HG03175 (cell line): ENCODE measurements around the gene TNNT3.
"Not testable (repeated sequence)": the region's sequence is repeated elsewhere in the genome, so short reads cannot be mapped to it uniquely, and the experiment has no call there.

Experiments used
- ATAC-seq: cut with Tn5 transposase; IDR thresholded peaks from one replicate; pipeline ENCODE4 v1.9.1; 2021; ENCODE audit warnings: mild to moderate bottlenecking, moderate library complexity; ENCODE audit not compliant: unreplicated experiment

Gene TNNT3

DNA sequence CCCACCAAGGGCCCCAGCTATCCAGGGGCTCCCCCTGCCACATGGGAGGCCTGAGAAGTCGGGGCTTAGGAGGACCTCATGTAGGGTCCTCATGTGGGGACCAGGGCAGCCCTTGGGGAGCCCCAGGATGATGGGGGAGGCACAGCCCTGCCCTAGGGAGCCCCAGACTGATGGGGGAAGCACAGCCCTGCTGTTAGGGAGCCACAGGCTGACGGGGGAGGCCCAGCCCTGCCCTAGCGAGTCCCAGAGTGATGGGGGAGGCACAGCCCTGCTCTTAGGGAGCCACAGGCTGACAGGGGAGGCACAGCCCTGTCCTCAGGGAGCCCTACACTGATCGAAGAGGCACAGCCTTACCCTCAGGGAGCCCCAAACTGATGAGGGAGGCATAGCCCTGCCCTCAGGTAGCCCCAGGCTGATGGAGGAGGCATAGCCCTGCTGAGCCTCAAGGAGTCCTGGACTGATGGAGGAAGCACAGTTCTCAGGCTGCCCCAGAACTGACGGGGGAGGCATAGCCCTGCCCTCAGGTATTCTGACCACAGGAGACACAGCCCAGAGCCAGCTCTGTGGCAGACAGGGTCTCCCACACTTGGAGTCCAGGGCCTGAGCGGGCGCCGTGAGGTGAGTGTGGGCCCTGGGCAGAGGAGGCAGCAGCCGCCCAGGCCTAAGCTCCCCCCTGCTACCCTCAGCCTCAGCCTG lies 38.6 kb upstream of the TNNT3 start:
- ATAC-seq: no peak

DNA sequence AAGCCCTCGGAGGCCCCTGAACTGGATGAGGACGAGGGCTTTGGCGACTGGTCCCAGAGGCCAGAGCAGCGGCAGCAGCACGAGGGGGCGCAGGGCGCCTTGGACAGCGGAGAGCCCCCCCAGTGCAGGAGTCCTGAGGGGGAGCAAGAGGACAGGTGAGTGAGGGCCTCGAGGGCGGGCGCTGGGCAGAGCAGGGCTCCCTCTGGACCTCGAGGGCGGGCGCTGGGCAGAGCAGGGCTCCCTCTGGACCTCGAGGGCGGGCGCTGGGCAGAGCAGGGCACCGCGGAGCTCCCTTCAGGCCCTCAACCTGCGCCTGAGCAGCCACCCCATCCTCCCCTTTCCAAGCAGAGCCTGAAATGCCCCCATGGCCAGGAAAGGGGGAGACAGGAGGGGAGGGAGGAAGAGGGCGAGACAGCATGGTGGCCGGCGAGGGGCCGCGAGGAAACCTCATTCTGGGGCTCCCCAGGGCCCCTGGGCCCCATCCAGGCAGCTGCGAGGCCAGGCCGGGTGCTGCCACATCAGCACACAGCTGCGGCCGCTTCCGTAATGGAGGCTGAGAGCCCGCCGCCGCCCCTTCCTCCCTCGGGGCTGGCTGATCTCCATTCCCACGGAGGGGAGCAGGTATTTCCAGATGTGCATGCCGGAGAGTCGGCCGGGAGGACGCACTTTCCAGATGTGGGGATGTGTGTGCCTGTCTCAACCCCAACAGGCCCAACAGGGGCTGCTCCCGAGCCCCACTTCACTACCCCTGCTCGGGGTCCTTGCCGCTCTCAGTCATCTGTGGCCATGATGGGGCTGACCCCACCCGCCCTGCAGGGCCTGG lies 37.9 kb upstream of the TNNT3 start:
- peak; percentile 26 for ATAC-seq

DNA sequence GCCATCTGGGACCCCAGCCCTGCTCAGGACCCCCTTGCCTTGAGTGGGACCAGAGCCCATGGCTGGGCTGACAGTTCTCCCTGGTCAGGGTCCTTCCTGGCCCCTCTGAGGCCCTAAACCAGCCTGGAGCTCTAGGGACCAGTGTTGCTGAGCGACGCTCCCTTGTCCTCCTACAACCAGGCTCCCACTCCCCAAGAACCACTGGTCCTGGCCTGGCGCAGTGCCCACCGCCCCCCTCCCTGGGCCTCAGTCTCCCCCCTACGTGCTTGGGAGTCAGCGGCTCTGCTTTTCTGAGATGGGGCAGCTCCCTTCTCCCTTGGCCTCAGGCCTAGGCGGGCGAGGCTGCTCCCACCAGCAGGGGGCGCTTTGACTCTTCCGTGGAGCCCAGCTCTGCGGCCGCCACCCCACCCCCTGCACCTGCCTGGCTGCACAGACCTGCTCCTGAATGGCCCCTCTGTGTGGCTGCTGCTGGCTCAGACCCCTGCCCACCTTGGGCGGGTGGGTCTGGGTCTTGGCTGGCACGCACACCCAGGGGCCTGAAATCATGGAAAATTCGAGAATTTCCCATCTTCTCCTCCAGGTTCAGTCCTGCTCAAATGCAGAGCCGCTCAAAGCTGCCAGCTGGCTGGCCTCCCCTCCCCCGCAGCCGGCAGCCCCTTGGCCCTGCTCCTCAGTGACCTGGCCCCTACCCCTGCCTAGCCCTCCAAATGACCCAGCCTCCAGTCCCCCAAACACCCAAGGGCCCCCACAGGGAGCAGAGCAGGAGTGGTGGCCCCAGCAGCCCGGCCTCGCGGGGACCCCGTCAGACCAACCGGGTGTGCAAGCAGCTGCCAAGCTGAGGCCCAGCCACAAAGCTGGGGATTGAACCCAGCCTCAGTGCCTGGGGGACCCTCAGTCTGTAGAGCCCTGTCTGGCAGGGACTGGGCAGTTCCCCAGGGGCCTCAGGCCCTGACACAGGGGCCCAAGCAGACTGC lies 37.0 kb upstream of the TNNT3 start:
- ATAC-seq: peak; percentile 59

DNA sequence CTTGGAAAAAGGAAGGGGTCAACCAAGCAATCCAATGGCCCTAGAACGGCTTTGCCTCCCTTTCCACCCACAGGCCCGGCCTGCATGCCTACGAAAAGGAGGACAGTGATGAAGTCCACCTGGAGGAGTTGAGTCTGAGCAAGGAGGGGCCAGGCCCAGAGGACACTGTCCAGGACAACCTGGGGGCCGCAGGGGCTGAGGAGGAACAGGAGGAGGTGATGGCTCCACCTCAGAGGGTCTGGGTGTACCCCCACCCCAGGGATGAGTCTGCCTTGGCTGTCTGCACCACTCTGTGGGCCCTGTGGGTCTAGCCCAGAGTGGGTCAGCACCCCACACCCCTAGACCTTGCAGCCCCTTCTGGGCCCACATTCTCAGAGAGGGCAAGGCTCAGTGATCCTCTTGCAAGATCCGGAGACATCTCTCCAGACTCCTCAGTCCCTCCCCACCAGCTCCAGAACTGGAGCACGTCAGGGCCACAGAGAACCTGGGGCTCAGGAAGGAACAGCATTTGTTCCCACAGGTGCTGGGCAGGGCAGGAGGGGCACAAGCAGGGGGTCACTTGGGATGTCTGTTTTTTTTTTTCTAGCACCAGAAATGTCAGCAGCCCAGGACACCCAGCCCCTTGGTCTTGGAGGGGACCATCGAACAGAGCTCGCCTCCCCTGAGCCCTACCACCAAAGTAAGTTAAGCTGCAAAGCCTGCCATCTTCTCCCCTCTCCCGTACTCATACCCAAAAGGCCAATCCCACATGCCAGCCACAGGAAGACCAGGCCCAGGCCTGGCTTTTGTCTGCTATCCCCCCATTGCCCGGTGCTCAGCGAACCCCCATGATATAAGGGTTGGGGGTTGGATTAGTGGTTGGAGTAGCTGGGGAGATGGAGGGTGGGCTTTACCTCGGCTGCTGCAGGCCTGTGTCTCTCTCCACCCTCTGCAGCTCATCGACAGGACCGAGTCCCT lies 35.9 kb upstream of the TNNT3 start:
- no peak for ATAC-seq

DNA sequence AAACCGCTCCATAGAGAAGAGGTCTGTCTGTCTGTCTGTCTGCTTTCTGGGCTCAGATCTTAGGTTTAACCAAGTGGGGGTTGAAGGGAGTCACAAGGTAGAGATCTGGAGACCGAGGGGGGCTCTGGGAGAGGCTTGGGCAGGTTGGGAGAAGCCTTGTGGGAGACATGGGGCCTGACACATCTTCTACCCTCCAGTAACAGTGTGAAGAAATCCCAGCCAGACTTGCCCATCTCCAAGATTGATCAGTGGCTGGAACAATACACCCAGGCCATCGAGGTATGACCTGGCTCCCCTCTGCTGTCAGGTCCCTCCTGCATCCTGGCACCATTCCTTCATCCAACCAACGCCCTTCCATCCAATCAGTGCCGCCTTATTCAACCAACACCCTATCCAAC lies 35.2 kb upstream of the TNNT3 start:
- ATAC-seq: no peak

DNA sequence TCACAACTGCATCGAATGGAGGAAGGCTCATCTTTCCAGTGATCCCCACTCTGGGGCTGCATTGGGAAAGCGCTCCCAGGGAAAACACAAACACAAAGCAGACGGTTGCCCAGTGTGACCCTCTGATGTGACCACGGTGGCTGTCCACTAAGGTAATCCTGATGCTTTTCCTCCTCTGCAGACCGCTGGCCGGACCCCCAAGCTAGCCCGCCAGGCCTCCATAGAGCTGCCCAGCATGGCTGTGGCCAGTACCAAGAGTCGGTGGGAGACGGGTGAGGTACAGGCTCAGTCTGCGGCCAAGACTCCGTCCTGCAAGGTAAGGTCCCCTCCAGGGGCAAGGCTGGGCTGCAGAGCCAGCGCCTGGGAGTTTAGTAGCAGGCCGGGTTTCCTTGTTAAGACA lies 33.0 kb upstream of the TNNT3 start:
- ATAC-seq: not testable (repeated sequence)

DNA sequence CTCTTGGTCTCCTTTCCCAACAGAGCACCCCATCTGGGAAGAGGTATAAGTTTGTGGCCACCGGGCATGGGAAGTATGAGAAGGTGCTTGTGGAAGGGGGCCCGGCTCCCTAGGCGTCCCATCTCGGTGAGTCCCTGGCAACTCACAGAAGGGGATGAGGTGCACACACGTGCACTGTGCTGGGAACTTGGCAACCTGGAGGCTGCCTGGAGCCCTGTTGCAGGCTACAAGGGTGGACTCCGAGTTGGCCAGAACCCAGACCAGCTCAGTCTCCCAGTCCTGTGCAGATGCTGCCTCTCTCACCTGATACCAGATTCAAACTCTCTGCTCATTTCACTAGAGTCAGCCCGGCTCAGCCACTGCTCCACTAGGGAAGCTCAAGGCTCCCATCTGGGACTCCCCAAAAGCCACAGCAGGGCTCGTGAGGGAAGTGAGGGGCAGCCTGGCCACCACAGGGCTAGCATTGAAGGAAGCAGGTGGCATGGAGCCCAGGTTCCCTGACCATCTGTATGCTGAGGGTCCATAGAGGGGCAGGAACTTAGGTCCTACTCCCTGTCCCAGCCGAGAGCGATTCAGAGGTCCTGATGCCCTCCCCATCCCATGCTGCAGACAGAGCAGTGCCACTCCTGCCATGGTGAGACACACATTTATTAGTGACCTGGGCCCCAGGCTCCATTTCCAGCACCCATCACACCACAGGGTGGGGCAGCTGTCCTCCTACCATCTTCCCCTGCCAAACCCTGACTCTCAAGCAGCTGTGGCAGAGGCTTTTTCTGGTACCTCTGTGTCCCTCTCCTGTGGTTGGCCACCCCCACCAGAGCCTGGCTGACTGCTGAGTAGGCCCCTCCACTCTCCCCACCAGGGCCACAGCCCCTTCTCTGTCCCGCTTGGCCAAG lies 31.8 kb upstream of the TNNT3 start:
- no peak for ATAC-seq

DNA sequence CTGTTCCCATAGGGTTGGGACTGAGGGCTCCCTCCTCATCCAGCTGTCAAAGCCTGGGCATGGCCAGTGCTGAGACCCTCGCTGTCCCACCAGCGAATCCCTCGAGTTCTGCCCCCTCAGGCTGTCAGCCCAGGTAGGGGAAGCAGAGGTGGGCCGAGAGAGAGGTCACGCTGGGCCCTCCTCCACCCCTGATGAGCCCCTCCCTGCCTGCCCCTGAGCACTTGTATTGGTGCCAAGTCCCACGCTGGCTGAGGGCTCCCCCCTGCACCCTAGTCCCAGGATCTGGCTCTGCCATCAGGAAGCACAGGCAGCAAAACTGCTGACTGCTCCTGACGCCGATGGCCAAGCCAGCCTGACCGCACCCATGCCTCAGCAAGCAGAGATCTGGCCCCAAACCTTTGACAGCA lies 31.2 kb upstream of the TNNT3 start:
- no peak for ATAC-seq

DNA sequence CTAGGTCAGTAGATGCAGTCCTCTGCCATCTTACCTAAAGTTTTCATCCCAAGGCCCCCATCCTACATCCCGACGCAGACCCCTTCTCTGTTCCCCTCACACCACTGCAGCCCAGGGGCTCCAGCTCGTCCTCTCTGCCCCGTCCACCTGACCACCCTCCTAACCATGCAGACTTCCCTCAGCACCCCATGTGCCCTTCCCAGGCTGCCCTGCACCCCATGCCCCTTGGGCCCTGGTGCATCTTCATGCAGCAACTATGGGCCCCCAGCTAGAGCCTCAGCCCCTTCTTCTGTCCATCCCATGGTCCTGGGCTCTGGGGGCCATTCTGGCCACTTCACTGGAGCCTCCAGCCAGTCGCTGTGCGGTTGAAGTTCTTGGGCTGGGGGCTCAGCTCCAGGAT lies 30.7 kb upstream of the TNNT3 start:
- ATAC-seq: no peak

DNA sequence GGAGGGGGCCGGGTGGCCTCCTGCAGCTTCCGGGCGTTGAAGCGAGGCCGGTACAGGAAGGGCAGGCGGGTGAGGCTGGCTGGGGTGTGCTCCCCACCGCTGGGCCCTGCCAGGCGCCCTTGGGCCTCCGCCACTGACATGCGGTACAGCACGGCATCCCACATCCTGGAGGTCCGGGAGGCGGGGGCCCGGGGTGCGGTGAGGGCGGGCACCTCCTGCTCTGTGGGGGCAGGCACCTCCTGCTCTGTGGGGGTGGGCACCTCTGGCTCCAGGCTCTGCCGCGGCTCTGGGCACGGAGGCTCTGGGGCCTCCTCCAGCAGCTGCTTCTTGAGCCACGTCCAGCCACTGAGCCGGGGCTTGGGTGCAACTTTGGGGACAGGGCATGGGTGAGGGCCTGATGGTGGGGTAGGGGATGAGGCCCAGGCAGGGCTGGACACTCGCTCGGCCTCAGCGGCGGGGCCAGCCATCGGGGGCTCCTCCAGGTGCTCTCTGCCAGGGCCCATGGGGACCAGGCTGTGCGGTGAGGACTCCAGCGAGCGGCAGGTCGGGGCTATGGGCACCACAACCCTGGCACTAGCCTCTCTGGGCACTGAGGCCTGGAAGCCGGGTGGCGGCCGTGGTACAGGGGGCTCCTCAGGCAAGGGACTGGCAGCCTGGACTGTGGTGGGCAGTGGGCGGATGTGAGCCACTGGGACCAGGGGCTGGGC lies 30.1 kb upstream of the TNNT3 start:
- no peak for ATAC-seq

DNA sequence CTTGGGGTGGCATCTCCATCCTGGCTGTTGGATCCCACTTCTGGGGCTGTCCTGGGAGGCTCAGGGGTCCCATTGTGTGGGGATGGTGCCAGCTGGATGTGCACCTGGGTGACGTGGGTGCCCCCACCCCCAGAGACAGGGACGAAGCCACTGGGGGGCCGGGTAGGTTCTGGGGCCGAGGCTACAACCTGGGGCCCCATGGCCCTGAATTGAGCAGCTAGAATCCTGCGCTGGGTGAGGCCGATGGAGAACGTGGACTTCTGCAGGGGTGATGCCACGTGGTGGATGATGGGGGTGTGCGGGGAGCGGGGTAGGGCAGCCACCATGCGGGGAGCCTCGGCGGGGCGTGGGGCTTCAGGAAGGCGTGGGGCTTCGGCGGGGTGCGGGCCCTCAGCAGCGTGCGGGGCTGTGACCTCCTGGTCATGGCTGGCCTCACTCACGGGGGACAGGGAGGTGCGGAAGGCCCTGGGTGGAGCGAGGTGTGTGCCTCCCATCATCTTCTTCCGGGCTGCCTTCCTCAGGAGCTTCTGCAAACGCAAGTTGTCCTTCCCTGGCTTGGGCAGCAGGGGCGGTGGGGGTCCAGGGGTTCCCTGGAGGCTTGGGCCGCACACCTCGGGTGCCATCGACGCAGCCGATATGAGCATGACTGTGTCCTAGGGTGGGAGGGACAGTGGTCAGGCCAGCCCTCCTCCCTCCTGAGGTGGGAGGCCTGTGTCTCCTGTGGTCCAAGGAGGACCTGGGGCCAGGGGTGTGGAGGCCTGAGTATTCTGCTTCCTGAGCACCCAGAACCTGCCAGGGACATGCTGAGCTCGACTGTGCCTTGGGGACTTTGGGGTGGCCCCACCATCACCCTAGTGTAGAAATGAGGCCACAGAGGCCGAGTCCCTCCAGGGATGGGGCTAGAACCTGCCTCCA lies 29.3 kb upstream of the TNNT3 start:
- no peak for ATAC-seq

DNA sequence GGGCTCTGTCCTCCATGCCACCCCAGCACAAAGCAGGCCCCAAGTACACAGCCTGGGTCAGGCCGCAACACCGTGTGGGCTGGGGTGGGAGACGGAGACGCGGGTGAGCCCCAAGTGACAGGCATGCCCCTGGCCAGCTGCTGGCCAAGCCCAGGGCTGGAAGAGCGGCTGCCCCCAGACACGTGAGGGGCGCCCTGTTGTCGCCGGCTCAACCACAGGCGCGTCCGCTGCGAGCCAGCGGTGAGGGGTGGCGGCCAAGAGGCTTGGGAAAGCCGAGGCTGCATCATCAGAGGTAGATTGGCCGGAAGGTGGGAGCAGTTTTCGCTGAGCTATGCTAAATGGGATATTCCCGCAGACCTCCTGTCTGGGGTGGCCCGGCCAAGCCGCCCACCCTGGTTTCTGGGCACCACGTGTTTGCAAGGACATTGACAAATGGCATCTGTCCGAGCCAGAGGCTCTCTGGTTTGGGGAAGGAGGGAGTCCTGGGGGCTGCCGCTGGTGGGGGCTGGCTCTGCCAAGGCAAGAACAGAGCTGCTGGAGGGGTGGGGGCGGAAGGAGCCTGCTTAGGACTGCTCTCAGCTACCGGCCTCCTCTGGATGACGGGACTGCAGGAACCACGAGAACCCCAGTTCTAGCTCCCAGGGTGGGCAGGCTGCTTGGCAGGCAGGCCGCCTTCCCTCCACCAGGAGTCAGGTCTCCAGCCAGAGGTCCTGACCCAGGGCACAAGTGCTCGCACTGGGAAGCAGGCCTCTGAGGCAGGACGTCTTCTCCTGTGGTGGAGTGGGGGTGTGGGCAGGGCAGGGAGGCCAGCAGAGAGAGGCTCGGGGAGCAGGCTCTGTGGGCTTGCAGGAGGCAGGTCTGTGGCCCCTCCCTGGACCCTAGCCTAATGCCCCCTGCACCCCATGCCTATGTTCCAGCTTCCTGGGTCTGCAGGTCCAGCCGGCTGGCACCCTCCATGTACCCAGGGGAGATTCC lies 28.4 kb upstream of the TNNT3 start:
- no peak for ATAC-seq

DNA sequence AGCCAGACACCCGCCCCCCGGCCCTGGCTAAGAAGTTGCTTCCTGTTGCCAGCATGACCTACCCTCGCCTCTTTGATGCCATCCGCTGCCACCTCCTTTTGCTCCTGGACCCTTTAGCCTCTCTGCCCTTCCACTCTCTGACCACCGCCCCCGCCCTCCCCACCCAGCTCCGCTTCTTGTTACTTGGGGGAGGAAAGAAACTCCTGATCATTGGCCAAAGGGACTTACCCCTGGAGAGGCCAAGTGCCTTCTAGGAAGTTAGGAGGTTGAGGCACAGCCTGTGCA lies 27.7 kb upstream of the TNNT3 start, which contains the start of gene PRR33:
Gene PRR33 (minus strand): TSS at position 65 of the 285 bp plus-strand sequence. CDS start 1,311 bp downstream, outside the sequence.
- ATAC-seq: no peak

DNA sequence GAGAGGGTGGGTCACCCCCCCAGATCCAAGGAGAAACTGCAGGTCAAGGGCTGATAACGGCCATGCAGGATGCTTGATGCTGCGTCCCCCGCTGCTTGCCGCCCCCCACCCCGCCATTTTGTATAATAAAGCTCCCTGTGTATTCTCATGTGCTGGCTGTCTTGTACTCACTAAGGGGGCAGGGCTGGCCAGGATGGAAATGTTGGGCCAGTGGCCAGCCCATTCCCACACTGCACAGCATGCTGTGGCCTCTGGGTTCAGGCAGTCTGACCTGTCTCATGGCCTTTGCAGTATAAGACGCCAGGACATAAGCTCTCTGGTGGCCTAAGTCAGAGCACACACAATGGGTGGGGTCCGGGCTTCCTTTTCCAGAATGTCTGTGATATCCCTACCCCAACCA lies 27.4 kb upstream of the TNNT3 start:
- no peak for ATAC-seq

DNA sequence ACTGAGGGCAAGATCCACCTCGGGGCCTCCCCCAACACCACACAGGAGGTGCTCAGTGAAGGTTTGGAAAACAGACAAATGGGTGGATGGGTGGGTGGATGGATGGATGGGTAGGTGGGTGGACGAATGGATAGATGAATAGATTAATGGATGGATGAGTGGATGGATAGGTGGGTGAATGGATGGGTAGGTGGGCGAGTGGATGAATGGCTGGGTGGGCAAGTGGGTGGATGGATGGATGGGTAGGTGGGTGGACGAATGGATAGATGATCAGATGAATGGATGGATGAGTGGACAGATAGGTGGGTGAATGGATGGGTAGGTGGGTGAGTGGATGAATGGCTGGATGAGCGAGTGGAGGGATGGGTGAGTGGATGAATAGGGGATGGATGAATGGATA lies 26.9 kb upstream of the TNNT3 start:
- no peak for ATAC-seq

DNA sequence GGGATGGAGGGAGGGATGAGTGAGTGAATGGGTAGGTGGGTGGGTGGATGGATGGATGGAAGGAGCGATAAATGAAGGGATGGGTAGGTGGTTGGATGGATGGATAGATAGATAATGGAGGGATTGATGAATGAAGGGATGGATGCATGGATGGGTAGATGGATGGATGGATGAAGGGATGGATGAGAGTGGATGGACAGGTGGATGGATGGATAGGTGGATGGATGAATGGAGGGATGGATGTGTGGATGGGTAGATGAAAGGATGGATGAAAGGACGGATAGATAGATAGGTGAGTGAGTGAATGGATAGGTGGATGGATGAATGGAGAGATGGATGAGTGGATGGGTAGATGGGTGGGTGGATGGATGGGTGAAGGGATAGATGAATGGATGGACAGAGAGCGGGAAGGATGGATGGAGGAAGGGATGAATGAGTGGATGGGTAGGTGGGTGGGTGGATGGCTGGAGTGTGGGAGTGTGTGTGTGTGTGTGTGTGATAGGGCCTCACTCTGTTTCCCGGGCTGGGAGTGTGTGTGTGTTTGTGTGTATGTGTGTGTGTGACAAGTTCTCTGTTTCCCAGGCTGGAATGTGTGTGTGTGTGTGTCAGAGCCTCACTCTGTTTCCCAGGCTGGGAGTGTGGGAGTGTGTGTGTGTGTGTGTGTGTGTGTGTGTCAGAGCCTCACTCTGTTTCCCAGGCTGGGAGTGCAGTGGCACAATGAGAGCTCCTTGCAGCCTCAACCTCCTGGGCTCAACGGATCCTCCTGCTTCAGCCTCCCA lies 25.7 kb upstream of the TNNT3 start:
- no peak for ATAC-seq
